HepG2 (cell line): Measurements from ENCODE around the gene RAD51D.

Experiments used
- ASH2L ChIP-seq: fragments of 300-600, 200-600 bp; sonication (generic); IDR thresholded peaks from 2 replicates; pipeline ENCODE4 v1.7.0; 2017; ENCODE audit warnings: low read depth, mild to moderate bottlenecking, moderate library complexity, mixed read lengths, low read length; ENCODE audit not compliant: insufficient read length
- SMC3 ChIP-seq: IDR thresholded peaks from 2 replicates; pipeline ENCODE4 v1.6.1; 2011; ENCODE audit warnings: low read length, improper control_type of control experiment
- YY1 ChIP-seq: IDR thresholded peaks from 2 replicates; pipeline ENCODE4 v1.6.1; 2011; ENCODE audit warnings: low read length, low read depth, moderate library complexity, mild to moderate bottlenecking; ENCODE audit not compliant: insufficient read depth, insufficient replicate concordance
- ZSCAN31 ChIP-seq: sonication (generic); formaldehyde crosslinking; IDR thresholded peaks from 2 replicates; pipeline ENCODE4 v1.5.0; 2020; ENCODE audit warnings: low read depth, mild to moderate bottlenecking, missing genetic modification reagents
- TF ChIP-seq, protein P1 (sequence below): sonication (generic); formaldehyde crosslinking; IDR thresholded peaks from one replicate; pipeline ENCODE4 v1.5.1; 2020; ENCODE audit warnings: mild to moderate bottlenecking, missing genetic modification reagents; ENCODE audit errors: not compliant biosample characterization
- TF ChIP-seq, protein P2 (sequence below): sonication (generic); formaldehyde crosslinking; IDR thresholded peaks from 2 replicates; pipeline ENCODE4 v1.5.0; 2020; ENCODE audit warnings: mild to moderate bottlenecking, missing genetic modification reagents, moderate library complexity

DNA sequence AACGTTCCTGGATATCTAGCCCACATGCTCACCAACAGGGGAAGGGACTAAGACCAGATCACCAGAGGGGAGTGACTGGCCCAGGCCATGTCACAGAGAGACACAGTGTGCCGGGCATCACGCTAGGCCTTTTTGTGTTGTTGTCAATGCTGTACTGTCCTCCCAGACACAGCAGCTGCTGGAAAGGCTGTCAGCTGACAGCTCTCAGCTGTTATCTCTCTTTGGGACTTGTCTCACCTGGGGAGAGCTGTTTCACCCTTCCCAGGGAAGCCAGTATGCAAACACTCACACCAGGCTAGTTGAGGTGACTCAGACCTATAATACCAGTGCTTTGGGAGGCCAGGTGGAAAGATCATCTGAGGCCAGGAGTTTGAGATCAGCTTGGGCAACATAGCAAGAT lies 47.4 kb upstream of the RAD51D start:
- TF ChIP-seq SMC3 = no peak
- TF ChIP-seq, protein P1, sequence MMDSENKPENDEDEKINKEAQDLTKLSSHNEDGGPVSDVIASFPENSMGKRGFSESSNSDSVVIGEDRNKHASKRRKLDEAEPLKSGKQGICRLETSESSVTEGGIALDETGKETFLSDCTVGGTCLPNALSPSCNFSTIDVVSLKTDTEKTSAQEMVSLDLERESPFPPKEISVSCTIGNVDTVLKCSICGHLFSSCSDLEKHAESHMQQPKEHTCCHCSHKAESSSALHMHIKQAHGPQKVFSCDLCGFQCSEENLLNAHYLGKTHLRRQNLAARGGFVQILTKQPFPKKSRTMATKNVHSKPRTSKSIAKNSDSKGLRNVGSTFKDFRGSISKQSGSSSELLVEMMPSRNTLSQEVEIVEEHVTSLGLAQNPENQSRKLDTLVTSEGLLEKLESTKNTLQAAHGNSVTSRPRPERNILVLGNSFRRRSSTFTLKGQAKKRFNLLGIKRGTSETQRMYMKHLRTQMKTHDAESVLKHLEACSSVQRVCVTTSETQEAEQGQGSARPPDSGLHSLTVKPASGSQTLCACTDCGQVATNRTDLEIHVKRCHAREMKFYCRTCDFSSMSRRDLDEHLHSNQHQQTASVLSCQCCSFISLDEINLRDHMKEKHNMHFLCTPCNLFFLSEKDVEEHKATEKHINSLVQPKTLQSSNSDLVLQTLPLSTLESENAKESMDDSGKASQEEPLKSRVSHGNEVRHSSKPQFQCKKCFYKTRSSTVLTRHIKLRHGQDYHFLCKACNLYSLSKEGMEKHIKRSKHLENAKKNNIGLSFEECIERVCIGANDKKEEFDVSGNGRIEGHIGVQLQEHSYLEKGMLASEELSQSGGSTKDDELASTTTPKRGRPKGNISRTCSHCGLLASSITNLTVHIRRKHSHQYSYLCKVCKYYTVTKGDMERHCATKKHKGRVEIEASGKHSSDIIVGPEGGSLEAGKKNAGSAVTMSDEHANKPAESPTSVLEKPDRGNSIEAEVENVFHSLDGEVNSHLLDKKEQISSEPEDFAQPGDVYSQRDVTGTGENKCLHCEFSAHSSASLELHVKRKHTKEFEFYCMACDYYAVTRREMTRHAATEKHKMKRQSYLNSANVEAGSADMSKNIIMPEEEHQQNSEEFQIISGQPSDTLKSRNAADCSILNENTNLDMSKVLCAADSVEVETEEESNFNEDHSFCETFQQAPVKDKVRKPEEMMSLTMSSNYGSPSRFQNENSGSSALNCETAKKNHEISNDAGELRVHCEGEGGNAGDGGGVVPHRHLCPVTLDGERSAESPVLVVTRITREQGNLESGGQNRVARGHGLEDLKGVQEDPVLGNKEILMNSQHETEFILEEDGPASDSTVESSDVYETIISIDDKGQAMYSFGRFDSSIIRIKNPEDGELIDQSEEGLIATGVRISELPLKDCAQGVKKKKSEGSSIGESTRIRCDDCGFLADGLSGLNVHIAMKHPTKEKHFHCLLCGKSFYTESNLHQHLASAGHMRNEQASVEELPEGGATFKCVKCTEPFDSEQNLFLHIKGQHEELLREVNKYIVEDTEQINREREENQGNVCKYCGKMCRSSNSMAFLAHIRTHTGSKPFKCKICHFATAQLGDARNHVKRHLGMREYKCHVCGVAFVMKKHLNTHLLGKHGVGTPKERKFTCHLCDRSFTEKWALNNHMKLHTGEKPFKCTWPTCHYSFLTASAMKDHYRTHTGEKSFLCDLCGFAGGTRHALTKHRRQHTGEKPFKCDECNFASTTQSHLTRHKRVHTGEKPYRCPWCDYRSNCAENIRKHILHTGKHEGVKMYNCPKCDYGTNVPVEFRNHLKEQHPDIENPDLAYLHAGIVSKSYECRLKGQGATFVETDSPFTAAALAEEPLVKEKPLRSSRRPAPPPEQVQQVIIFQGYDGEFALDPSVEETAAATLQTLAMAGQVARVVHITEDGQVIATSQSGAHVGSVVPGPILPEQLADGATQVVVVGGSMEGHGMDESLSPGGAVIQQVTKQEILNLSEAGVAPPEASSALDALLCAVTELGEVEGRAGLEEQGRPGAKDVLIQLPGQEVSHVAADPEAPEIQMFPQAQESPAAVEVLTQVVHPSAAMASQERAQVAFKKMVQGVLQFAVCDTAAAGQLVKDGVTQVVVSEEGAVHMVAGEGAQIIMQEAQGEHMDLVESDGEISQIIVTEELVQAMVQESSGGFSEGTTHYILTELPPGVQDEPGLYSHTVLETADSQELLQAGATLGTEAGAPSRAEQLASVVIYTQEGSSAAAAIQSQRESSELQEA (CRISPR knock-in tag) = no peak
- TF ChIP-seq YY1 = no peak
- TF ChIP-seq, protein P2, sequence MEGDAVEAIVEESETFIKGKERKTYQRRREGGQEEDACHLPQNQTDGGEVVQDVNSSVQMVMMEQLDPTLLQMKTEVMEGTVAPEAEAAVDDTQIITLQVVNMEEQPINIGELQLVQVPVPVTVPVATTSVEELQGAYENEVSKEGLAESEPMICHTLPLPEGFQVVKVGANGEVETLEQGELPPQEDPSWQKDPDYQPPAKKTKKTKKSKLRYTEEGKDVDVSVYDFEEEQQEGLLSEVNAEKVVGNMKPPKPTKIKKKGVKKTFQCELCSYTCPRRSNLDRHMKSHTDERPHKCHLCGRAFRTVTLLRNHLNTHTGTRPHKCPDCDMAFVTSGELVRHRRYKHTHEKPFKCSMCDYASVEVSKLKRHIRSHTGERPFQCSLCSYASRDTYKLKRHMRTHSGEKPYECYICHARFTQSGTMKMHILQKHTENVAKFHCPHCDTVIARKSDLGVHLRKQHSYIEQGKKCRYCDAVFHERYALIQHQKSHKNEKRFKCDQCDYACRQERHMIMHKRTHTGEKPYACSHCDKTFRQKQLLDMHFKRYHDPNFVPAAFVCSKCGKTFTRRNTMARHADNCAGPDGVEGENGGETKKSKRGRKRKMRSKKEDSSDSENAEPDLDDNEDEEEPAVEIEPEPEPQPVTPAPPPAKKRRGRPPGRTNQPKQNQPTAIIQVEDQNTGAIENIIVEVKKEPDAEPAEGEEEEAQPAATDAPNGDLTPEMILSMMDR (CRISPR knock-in tag) = no peak
- no peak for TF ChIP-seq ASH2L
- TF ChIP-seq ZSCAN31 (CRISPR knock-in tag) = no peak
